ENCODE measurements around the gene CDH2.

Gene CDH2

DNA sequence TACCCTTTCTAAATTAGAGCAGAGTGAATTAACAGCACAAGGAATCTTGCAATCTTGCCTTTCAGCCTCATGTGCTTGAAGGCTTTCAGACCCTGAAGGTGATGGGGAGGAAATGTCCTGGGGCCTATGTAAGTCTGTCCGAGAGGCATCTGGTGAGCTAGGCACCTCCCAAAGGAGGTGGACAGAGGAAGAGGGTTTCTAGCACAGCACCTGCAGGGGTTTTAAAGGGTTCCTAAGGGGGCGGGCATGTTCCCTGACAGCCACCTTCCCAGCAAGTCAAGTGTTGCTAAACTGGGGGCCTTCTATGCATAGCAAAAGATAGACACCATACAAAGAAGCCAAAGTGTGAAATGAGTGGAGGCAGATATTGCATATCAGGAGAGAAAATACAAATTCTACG is 88.5 kb downstream of the CDH2 start:
- no peak for DNase-seq (ENCODE audit: low spot score)

DNA sequence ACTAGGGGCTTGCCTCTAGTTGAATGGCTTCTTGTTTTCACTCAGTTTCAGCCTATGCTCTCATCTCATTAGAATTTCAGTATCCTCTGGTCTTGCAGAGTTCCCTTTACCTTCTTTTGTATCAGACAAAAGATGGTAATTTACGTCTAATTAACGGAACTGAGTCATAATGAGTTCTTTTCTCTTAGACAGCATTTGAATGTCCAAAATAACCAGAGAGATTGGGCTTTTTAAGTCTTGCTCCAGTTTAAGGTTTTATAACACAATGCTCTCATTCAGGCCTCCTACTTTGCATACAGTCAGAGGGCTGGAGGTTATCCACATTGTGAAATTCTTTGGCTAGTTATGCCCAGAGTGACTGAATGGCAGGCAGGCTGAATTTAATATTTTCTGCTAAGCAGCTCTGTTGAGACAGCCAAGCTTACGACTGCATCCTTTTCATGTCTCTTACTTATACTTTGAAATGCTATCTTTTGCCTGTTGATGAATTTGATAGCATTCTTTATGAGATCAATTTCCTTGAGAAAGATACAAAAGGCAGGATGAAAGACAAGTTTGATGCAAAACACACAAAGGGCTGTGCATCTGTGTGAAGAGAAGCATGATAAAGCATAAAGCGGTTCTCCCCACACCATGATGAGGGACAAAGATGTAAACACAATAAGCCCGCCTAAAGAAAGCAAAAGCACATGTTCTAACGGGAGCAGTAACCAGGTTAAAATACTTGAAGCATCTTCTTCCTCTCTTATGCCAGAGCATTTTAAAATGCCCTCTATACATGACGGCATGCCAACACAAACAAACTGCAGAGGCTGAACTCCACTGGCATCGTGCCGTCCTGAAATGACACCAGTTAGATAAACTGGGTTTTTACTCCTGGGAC is 90.0 kb downstream of the CDH2 start:
- peak; percentile 35 for DNase-seq (ENCODE audit: low spot score)

- DNase-seq (ENCODE audit: low spot score): no peak
Observed at GRCh38 chr18:28081516-28081915, 95.4 kb downstream of the CDH2 start.

DNA sequence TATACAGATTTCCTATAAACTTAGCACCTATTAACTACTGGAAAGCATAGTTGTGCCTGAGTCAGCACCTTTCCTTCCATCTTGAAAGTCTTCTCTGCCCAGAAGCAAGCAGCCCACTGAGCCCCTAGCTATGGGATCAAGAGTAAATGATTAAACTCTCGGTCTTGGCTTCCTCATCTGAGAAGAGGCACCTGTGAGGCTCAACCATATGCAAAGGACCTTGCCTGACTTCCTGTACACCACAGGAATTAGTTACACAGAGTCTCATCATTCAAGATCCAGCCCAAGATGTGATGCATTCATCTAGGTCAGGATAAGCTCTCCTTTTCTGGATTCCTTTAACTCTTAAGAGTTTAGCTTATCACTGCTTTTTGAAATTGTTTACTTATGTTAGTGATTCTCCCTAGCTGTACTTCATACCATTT is 96.0 kb downstream of the CDH2 start:
- no peak for DNase-seq (ENCODE audit: low spot score)

DNA sequence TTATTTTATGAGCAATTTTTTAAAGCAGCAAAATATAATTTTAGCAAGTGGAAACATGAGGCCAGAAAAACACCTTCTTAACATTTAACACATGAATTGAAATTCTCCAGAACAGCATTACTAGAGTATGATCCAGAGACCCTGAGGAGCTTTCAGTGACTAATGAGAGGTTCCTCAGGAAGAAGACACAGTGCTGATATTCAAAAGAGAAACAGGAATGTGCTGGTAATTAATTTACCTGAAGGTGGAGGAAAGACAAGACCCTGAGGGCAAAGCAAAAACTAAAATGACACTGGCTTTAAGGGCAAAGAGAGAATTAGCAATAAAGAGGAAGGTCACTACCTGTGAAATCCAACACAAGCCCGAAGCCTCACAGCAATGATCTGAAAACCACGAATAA is 97.0 kb downstream of the CDH2 start:
- no peak for DNase-seq (ENCODE audit: low spot score)

GRCh38 chr18:28078849-28079248 is 98.1 kb downstream of the CDH2 start:
- no peak for DNase-seq (ENCODE audit: low spot score)

GRCh38 chr18:28078298-28078697 is 98.6 kb downstream of the CDH2 start:
- DNase-seq (ENCODE audit: low spot score): no peak

DNA sequence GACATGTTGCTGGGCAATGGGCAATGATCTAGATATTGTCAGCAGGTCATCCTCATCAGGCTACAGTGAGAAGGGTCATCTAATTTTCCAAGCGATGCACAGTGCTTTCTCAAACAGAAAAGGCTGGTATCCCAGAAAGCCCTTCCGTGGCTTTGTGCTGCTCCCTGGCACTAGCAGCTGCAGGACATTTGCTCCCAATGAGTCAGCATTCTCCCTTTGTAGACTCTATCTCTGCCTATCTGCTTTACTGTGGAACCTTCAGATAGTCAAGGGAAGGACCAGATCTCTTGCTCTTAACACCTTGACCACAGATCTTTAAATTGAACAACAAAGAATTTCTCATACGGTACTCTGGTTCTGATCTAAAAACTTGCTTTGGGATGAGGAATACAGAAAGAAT is 101.4 kb downstream of the CDH2 start:
- DNase-seq (ENCODE audit: low spot score): no peak

DNA sequence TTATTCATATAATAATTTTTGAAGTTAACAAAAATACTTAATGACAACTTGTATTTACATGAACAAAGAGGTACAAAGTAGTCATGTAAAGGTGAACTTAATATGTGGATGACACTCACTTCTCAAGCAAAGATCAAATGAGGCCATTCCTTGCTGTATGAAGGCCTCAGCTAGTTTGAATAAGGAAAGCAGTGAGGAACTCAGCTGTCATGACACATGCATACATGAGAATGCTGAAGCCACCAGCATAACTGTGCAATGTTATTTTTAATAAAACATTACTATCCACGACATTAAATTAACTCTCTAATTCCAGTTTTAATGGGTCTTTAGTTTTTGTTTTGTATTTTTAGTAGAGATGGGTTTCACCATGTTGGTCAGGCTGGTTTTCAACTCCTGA is 102.9 kb downstream of the CDH2 start:
- no peak for DNase-seq (ENCODE audit: low spot score)

DNA sequence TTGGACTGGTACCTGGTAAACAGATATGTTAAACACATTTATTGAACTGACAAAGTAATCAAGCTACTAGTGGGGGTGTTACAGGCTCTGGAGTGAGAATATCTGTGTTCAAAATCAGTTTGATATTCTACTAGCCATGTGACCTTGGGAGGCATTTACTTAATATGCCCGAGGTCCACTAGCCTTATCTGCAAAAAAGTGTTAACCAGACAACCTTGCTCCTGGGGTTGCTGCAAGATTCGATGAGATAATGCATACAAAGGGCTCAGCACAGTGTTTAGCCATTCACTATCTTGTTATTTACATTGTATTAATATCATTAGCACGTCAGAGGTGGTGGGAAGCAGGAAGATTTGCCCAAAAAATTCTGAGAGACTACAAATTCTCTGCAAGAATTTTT is 103.3 kb downstream of the CDH2 start:
- DNase-seq (ENCODE audit: low spot score): no peak

DNA sequence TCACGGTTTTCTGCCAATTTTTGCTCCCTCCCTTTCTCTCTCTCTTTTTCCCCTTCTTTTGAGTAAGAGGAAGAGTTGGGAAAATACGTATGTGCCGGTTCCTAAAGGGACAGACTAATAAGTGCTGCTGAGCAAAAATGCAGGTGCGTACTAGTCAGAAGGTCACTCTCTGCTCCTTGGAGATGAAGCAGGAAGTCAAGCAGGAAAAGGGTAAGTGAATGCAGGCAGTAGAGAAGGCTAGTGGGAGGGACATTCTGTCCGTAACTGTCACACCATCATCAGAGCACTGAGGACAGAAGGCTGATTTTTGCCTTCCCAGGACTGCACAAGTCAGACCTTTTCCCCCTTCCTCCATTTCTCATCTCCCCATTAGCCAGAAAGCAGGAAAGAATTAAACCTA is 105.7 kb downstream of the CDH2 start:
- peak; percentile 28 for DNase-seq (ENCODE audit: low spot score)

DNA sequence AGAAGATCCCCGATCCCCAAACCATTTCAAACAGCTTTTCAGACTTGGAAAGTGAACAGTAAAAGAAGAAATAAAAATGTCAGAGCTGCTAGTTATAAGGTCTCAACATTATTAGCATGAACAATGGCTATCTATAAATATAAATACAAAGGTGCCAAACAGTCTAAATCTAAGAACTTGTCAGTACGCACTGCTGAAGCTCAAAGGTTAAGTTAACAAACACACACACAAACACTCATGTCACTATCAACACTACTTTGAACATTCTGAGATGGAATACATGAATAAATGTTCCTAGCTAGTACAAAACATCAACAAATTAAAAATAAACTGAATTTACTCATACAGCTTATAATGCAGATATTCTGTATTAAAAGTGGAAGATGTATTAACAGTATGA is 108.7 kb downstream of the CDH2 start:
- no peak for DNase-seq (ENCODE audit: low spot score)

DNA sequence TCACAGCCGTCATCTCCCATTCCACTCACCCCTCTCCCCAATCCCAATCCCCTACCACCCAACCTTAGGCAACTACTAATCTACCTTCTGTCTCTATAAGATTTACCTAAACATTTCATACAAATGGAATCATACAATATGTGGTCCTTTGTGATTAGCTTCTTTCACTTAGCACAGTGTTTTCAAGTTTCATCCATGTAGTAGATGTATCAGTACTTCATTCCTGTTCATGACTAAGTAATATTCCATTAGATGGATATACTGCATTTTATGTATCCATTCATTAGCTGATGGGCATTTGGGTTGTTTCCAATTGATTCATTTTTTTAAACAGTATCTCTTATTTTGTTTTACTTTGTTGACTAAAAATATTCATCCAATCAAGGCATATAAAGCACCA is 109.6 kb downstream of the CDH2 start:
- no peak for DNase-seq (ENCODE audit: low spot score)

- no peak for DNase-seq (ENCODE audit: low spot score)
Observed at GRCh38 chr18:28065793-28066186, 111.1 kb downstream of the CDH2 start.

GRCh38 chr18:28065031-28065792 is 111.7 kb downstream of the CDH2 start:
- no peak for DNase-seq (ENCODE audit: low spot score)

GRCh38 chr18:28063926-28064325 is 113.0 kb downstream of the CDH2 start:
- DNase-seq (ENCODE audit: low spot score): no peak

GRCh38 chr18:28063271-28063761 is 113.6 kb downstream of the CDH2 start:
- no peak for DNase-seq (ENCODE audit: low spot score)

GRCh38 chr18:28062443-28062842 is 114.5 kb downstream of the CDH2 start:
- DNase-seq (ENCODE audit: low spot score): no peak

- no peak for DNase-seq (ENCODE audit: low spot score)
Observed at GRCh38 chr18:28059861-28060260, 117.1 kb downstream of the CDH2 start.

DNA sequence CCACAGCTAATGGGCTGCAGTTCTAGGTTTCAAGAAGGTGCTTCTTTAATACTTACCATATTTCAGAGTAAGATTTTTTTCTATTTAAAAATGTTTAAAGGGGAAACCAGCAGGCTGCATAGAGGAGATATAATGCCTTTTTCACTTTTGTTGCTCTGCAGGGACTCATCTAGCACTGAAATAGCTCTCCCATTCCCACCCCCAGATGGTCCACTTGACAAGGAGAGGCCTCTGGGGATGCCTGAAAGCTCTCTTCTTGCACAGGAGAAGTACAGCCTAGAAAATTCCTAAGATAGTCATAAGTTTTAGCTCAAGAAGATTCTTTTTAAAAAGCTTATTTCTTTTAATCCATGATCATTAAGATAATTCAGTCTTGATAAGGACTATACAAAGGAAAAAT is 126.4 kb downstream of the CDH2 start:
- no peak for DNase-seq (ENCODE audit: low spot score)

DNA sequence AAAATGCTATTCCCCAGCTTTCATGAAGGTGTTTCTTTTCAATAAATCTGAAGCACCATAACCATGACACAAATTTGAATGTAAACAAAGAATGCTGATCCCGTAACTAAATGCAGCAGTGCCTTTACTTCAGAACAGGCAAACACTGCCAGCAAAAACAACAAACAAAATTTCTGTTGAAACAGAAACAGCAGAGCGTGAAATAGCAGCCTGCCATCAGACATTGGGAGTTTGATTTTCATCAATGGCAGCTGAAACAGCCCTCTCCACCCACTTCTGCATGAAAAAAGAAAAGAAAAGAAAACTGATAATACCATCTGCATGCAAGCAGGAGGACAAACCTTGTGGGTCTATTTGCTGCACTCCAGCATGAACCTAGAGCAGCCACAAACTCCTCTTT is 128.3 kb downstream of the CDH2 start:
- peak; percentile 27 for DNase-seq (ENCODE audit: low spot score)

DNA sequence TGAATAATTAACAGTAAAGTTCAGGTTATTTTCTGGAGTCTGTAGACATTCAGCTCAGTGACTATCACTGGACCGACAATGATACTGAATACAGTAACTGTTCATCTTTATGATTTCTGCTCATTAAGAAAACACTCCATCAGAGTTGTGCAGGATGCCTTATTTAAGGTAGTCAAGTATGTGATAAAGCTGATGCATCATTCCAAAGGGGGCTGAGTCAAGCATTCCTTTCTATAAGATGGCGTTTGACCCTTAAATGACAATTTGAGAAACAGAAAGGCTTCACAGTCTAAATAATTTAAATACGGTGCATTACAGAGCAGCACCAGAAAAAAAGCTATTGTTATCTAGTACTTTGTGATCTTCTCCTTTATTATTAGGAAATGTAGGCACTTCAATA is 131.1 kb downstream of the CDH2 start:
- no peak for DNase-seq (ENCODE audit: low spot score)

DNA sequence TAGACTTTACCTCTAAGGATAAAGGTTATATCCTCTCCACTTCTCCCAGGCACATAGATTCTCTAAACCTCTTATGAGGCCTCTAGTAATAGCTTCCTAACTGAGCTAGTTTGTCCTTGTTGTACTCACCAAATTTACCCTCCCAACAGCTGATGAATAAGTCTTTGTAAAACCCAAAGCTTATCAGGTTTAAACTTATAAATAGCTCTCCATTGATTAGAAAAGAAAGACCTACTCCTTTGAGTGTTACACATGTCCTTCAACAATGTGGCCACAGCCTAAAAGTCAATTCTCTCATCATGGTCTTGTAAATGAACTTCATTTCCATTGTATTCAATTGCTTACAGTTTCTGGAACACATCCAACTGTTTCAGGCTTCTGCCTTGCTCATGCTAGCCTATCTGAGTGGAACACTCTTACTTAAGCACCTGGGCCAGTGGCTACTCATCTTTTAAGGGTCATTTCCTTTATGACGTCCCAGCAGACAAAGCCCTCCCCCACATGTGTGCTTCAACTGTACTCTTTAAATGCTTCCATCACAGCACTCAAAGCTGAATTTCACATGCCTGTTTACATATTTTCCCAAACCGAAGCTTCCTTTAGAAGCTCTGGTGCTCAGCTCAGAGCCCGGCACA is 131.6 kb downstream of the CDH2 start:
- DNase-seq (ENCODE audit: low spot score): peak; percentile 64
